Mammary epithelial cell (primary cell): ENCODE data around the gene HOXA6.
A peak's percentile ranks its signal among the peaks of the same experiment; 100 is the strongest.

Source experiments
- CTCF ChIP-seq, 2 donors: IDR thresholded peaks in 1 of 2; conservative IDR thresholded peaks in 1 of 2; 2 replicates each; pipeline ENCODE4 v1.5.1; 2011 to 2012; ENCODE audit warnings: inconsistent platforms in 2 of 2, low read length in 2 of 2, mild to moderate bottlenecking in 2 of 2, control low read depth in 1 of 2, low read depth in 1 of 2; ENCODE audit not compliant: insufficient read depth in 1 of 2; ENCODE audit errors: extremely low read depth in 1 of 2
- EZH2 ChIP-seq: IDR thresholded peaks from 2 replicates; pipeline ENCODE4 v1.6.1; 2012; ENCODE audit warnings: low read length, inconsistent platforms, borderline replicate concordance

GRCh38 chr7:27191833-27192545, 44.4 kb upstream of the HOXA6 start:
- TF ChIP-seq CTCF (conservative IDR thresholded peaks at IDR 0.05 in 1 of 2, IDR thresholded peaks at IDR 0.05 in 1 of 2; ENCODE audit: extremely low read depth in 1 of 2, insufficient read depth in 1 of 2, low read depth in 1 of 2, low read length in 2 of 2) = no peak
- peak; percentile 60 for TF ChIP-seq EZH2
